ENCODE results near the gene TUBA3D.
A peak's percentile ranks its signal among the peaks of the same experiment; 100 is the strongest.
"Not testable (repeated sequence)": the region's sequence is repeated elsewhere in the genome, so short reads cannot be mapped to it uniquely, and the experiment has no call there.

The TUBA3D gene

GRCh38 chr2:131514408-131515166, 38.7 kb downstream of the TUBA3D start:
- not testable (repeated sequence) for DNase-seq (ENCODE audit: low spot score)

DNA sequence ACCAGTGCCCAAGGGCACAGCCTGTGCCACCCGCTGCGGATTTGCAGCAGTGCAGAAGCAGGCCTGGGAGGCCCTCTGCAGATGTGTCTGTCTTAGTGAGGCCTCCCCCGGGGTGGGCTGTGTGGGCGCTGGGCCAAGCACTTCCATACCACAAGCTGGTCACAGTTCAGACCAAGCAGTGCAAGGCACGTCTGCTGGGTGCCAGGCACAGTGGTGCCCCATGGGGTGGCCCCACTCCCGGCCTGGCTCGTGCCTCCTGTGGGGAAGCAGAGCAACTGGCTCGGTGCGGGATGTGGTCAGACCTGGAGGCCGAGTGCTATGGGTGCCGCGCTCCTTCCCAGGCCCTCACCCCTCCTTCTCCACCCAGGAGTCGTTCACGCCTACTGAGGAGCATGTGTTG, 39.3 kb downstream of the TUBA3D start:
- not testable (repeated sequence) for DNase-seq (ENCODE audit: low spot score)

GRCh38 chr2:131516011-131516410, 40.1 kb downstream of the TUBA3D start:
- no peak for DNase-seq (ENCODE audit: low spot score)

- DNase-seq (ENCODE audit: low spot score) = not testable (repeated sequence)
Measured at GRCh38 chr2:131516621-131517020, 40.7 kb downstream of the TUBA3D start.

- DNase-seq (ENCODE audit: low spot score) = no peak
Measured at GRCh38 chr2:131517106-131517831, 41.4 kb downstream of the TUBA3D start.

DNA sequence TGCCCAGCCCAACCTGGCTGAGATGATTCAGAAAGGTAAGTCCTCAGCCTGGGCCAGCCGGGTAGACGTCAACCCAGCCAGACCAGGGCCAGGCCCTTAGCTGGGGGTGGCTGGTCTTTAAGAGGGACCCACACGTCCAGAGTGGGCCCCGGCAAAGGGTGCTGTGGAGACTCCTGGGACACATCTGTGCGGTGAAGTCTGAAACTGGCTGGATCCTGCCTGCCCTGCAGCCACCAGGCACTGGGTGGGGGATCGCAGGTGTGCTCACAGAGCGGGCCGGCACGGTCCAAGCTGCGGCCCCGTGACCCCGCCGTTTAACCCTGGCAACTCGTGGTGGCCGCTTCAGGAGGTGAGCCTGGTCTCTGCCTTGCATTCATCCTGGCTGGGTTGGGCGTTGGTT, 41.9 kb downstream of the TUBA3D start:
- DNase-seq (ENCODE audit: low spot score) = not testable (repeated sequence)

DNA sequence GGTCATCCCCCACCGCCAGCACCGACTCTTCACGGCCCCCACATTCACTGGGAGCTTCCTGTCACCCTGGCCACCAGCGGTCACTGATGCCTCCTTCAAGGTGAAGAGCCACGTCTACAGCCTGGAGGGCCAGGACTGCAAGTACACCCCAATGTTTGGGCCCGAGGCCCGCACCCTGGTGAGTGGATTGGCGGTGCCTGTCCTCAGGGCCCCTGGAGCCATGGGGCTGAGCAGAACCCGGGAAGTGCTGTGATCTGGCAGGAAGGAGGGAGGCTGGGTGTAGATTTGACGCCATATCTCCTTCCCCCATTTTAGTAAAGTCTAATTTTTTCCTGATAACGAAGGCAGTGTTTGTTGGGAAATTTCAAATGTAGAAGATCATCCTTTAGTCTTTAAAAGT, 42.6 kb downstream of the TUBA3D start:
- not testable (repeated sequence) for DNase-seq (ENCODE audit: low spot score)

DNA sequence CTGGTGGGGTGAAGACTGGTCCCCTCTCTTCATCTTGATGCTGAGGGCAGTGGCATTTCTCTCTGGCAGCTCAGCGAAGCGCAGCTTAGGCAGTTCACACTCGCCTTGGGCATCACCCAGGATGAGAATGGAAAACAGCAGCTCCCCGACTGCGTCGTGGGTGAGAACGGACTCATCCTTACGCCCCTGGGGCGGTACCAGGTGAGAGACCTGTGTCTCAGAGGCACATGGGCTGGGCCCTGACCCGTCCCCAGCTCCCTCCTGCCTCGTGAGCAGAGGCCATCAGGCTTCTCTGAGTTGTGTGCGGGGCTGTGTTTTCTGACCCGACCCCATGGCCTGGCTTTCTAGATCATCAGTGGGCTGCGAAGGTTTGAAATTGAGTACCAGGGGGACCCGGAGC, 43.5 kb downstream of the TUBA3D start:
- no peak for DNase-seq (ENCODE audit: low spot score)

DNA sequence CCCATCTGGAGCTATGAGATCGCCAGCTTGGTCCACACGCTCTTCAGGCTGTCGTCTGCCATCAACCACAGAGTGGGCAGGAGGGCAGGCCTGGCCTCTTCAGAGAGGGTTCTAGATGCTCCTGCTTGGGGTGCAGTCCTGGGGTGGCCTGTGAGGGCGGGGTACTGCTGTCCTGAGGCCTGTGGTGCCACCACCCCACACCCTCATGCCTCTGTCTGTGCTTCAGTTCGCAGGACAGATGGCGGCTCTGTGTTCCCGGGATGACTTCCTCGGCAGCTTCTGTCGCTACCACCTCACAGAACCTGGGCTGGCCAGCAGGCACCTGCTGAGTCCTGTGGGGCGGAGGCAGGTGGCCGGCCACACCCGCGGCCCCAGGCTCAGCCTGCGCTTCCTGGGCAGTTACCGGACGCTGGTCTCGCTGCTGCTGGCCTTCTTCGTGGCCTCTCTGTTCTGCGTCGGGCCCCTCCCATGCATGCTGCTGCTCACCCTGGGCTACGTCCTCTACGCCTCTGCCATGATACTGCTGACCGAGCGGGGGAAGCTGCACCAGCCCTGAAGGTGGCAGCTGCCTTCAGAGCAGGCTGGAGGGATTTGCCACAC, 44.1 kb downstream of the TUBA3D start:
- DNase-seq (ENCODE audit: low spot score) = not testable (repeated sequence)

GRCh38 chr2:131520526-131520925, 44.6 kb downstream of the TUBA3D start:
- no peak for DNase-seq (ENCODE audit: low spot score)

DNA sequence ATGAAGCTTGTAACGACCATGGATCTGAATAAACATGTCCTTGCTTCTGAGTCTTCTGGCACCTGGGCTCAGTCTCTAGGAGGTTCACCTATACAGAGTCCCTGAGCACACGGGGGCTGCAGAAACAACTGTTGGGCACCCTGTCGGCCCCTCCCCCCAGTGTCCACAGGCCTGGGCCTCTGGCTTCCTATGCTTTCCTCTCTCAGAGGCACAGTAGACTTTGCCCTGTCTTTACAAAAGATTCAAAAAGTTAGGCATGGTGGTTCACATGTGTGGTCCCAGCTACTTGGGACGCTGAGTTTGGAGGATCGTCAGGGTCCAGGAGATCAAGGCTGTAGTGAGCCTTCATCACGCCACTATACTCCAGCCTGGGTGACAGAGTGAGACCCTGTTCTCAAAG, 45.6 kb downstream of the TUBA3D start:
- DNase-seq (ENCODE audit: low spot score) = not testable (repeated sequence)

- DNase-seq (ENCODE audit: low spot score) = no peak
Measured at GRCh38 chr2:131521961-131522781, 46.3 kb downstream of the TUBA3D start.

GRCh38 chr2:131525256-131525655, 49.3 kb downstream of the TUBA3D start:
- not testable (repeated sequence) for DNase-seq (ENCODE audit: low spot score)

- peak; percentile 33 for DNase-seq (ENCODE audit: low spot score)
Measured at GRCh38 chr2:131527131-131528001, 51.4 kb downstream of the TUBA3D start, which contains the start of gene CCDC74A. Gene CCDC74A (plus strand): TSS chr2:131527888. CDS start chr2:131527971, 83 bp downstream.

DNA sequence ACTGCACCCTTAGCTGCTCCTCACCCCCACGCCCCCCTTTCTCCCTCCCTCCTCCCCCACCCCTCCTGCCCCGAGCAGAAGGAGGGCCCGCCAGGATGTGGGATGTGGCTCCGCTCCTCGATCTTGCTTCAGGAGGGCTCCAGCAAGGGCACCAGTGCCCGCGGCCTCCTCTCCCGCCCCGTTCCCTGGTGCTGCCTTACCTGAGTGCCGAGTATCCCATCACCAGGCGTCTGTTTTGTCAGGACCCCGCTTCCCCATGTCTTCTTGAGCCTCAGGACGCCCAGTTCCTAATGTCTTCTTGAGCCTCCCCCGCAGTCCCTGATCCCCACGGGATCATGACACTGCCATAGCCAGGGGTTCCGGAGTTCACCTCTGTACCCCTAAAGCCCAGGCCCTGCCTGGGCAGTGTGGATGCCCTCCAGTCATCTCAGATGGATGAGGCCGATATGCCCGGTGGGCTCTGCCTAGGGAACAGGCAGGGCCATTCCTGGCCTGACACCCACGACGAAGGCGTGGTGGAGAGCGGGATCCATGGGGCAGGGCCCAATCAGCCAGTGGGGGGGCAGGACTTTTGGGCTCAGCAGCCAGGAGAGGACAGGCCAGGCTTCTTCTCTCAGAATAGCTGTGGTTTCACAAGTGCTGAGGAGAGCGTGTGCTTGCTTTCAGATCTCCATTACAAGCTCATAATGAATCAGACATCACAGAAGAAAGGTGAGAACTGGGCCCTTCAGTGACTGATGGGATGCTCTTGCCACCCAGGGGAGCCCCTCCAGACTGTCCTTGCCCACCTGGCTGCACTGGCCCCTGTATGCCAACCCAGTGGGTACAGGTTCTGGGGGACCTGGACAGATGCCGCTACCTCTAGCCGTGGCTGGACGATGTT, 53.3 kb downstream of the TUBA3D start:
- DNase-seq (ENCODE audit: low spot score) = not testable (repeated sequence)

GRCh38 chr2:131529864-131530445, 54.0 kb downstream of the TUBA3D start:
- not testable (repeated sequence) for DNase-seq (ENCODE audit: low spot score)

- not testable (repeated sequence) for DNase-seq (ENCODE audit: low spot score)
Measured at GRCh38 chr2:131530626-131531344, 54.9 kb downstream of the TUBA3D start.

DNA sequence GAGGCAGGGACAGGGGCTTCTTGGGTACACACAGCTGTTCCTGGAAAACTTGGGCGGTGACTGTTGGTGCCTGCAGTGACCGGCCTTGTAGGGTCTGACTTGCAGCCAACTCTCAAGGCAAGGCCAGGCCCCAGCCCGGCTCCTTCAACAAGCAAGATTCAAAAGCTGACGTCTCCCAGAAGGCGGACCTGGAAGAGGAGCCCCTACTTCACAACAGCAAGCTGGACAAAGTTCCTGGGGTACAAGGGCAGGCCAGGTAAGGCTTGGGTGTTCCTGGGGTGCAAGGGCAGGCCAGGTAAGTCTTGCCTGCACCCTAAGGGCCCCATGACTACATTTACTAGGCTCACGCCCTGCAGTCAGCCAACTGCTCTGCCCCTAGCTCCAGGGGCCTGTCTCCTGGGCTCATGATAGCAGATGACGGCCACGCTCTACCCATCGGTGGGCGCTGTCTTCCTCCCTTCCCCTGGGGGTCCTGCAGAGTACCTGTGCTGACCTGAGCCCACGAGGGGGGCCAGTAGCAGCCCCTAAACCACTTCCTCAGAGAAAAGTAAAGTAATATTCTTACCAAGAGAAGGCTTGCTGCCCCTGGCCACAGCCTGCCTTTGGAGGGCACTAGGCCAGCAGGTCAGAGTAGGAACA, 55.7 kb downstream of the TUBA3D start:
- not testable (repeated sequence) for DNase-seq (ENCODE audit: low spot score)

Data from SW480 (cell line).